ENCODE data around the gene SVEP1.

SVEP1 gene

GRCh38 chr9:110427497-110428104, 151.9 kb downstream of the SVEP1 start:
- TF ChIP-seq POLR2AphosphoS5 (IDR thresholded peaks at IDR 0.05; ENCODE audit: low read depth, low read length) (no peak), SIN3A (IDR thresholded peaks at IDR 0.05; ENCODE audit: borderline replicate concordance, insufficient read depth, low read length) (no peak), FOXP2 (optimal IDR thresholded peaks at IDR 0.05; ENCODE audit: borderline replicate concordance, extremely low read depth, extremely low read length, insufficient read depth) (no peak), TAF1 (IDR thresholded peaks at IDR 0.05; ENCODE audit: borderline replicate concordance, insufficient read depth, low read length) (no peak), REST (IDR thresholded peaks at IDR 0.05; ENCODE audit: insufficient read depth in 1 of 2, low read depth in 2 of 2, low read length in 2 of 2) (no peak)

DNA sequence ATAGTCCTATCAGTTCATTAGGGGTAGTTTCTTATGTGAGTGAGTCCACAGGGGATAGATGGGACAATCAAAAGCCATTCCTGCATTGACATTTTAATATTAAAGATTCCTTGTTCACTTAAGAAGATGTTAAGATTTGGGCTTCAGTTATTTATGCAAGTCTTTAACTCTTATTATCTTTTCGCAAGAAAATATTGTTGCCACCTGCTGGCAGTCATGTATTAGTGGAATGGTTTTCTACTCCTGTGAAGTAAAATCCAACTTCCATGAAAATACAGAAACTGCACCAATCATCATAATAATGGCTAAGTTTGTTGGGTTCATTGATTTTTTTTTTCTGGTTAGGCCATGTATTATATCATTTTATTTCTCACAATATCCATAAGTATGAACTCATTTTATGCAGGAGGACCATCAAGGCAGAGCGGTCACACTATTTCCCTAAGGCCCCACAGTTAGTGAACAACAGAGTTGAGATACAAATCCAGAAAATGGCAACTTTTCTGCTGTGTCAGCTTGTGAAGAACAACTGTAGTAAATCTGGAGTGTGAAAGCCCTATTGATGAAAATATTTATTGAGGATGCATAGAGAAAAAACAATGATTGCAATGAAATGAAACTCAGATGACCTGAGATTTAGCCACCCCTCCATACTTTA, 153.4 kb downstream of the SVEP1 start:
- no peak for TF ChIP-seq REST (IDR thresholded peaks at IDR 0.05; ENCODE audit: insufficient read depth in 1 of 2, low read depth in 2 of 2, low read length in 2 of 2)

DNA sequence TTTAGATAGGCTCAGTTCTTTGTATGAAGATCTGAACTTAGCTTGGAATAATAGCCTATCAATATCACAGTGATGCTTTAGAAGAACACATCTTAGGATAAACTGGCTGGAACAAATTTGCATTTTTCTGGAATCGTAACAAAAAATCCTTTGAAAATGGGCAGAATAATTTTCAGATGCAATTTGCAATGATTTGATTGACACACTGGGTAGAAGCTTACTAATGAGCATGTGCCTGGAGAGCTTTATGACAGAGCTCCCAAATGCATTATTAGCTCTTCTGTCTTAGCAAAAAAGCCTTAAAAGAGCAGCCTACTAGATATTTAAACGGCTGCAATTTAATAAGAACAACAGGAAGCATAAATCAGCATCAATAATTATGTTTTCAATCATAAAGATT, 165.1 kb downstream of the SVEP1 start:
- no peak for TF ChIP-seq TAF1 (IDR thresholded peaks at IDR 0.05; ENCODE audit: borderline replicate concordance, insufficient read depth, low read length)
- no peak for TF ChIP-seq SIN3A (IDR thresholded peaks at IDR 0.05; ENCODE audit: borderline replicate concordance, insufficient read depth, low read length)

DNA sequence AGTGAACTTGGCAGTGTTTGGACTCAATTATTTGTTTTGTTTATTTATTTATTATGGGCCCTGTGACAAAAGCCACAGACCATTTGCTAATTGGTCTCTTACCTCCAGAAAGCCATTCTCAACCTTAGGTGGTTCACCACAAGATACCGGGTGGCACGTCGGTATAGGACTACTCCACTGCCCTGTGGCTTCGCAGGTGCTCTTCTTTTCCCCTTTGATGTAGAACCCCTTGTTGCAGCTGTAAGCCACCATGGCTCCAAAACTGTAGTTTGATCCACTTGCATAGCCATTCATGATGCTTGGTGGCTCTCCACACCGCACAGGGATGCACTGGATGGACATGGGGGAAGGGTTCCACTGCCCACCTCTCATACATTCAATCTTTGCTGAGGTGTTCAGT, 168.6 kb downstream of the SVEP1 start:
- TF ChIP-seq FOXP2 (optimal IDR thresholded peaks at IDR 0.05; ENCODE audit: borderline replicate concordance, extremely low read depth, extremely low read length, insufficient read depth) (no peak), SIN3A (IDR thresholded peaks at IDR 0.05; ENCODE audit: borderline replicate concordance, insufficient read depth, low read length) (no peak), REST (IDR thresholded peaks at IDR 0.05; ENCODE audit: insufficient read depth in 1 of 2, low read depth in 2 of 2, low read length in 2 of 2) (no peak), TAF1 (IDR thresholded peaks at IDR 0.05; ENCODE audit: borderline replicate concordance, insufficient read depth, low read length) (no peak), POLR2AphosphoS5 (IDR thresholded peaks at IDR 0.05; ENCODE audit: low read depth, low read length) (no peak)

GRCh38 chr9:110408598-110408997, 170.9 kb downstream of the SVEP1 start:
- TF ChIP-seq FOXP2 (optimal IDR thresholded peaks at IDR 0.05; ENCODE audit: borderline replicate concordance, extremely low read depth, extremely low read length, insufficient read depth) (no peak), POLR2AphosphoS5 (IDR thresholded peaks at IDR 0.05; ENCODE audit: low read depth, low read length) (no peak), REST (IDR thresholded peaks at IDR 0.05; ENCODE audit: insufficient read depth in 1 of 2, low read depth in 2 of 2, low read length in 2 of 2) (no peak), SIN3A (IDR thresholded peaks at IDR 0.05; ENCODE audit: borderline replicate concordance, insufficient read depth, low read length) (no peak), TAF1 (IDR thresholded peaks at IDR 0.05; ENCODE audit: borderline replicate concordance, insufficient read depth, low read length) (no peak)
